Stomach (tissue), 4 donors: Measurements from ENCODE around the gene STK24.
"Not testable (repeated sequence)": the region's sequence is repeated elsewhere in the genome, so short reads cannot be mapped to it uniquely, and the experiment has no call there.

Experiments
- CTCF ChIP-seq, 7 experiments: fragments of 450-650 bp in 4 of 7; fragments of 200-600 bp in 3 of 7; sonication (generic) in 3 of 7; IDR thresholded peaks; one replicate each; pipeline ENCODE4 v1.5.1; 2016 to 2019; ENCODE audit warnings: antibody characterized with exemption in 7 of 7, control low read depth in 2 of 7, mild to moderate bottlenecking in 1 of 7
- EP300 ChIP-seq: sonication (generic); formaldehyde crosslinking; IDR thresholded peaks from one replicate; pipeline ENCODE4 v1.6.1; 2017; ENCODE audit warnings: antibody characterized with exemption
- POLR2A ChIP-seq, 4 donors: fragments of 450-650 bp; IDR thresholded peaks; one replicate each; pipeline ENCODE4 v1.6.1; 2016; ENCODE audit warnings: antibody characterized with exemption in 4 of 4, control low read depth in 2 of 4, mild to moderate bottlenecking in 1 of 4, moderate library complexity in 1 of 4
- POLR2AphosphoS5 ChIP-seq, 3 donors: sonication (generic); formaldehyde crosslinking; IDR thresholded peaks; one replicate each; pipeline ENCODE4 v1.6.1; 2016; ENCODE audit warnings: antibody characterized with exemption in 3 of 3

GRCh38 chr13:98413278-98413677 lies 163.6 kb downstream of the STK24 start:
- not testable (repeated sequence) for TF ChIP-seq CTCF (IDR thresholded peaks at IDR 0.05); POLR2A (IDR thresholded peaks at IDR 0.05); EP300; POLR2AphosphoS5 (IDR thresholded peaks at IDR 0.05)
